HG03108 (cell line): ENCODE results near the gene TENM4.
"Not testable (repeated sequence)": the region's sequence is repeated elsewhere in the genome, so short reads cannot be mapped to it uniquely, and the experiment has no call there.

Experiments
- ATAC-seq: cut with Tn5 transposase; IDR thresholded peaks from one replicate; pipeline ENCODE4 v1.9.1; 2021; ENCODE audit warnings: moderate library complexity; ENCODE audit not compliant: unreplicated experiment

TENM4 gene

GRCh38 chr11:78925387-78925786, 515.4 kb downstream of the TENM4 start:
- no peak for ATAC-seq

- ATAC-seq: no peak
Measured at GRCh38 chr11:78922859-78923625, 517.8 kb downstream of the TENM4 start.

GRCh38 chr11:78921509-78921908, 519.3 kb downstream of the TENM4 start:
- no peak for ATAC-seq

GRCh38 chr11:78920329-78920728, 520.5 kb downstream of the TENM4 start:
- no peak for ATAC-seq

GRCh38 chr11:78916759-78917158, 524.1 kb downstream of the TENM4 start:
- no peak for ATAC-seq

GRCh38 chr11:78914503-78914902, 526.3 kb downstream of the TENM4 start:
- no peak for ATAC-seq

GRCh38 chr11:78912778-78913177, 528.1 kb downstream of the TENM4 start:
- ATAC-seq: no peak

- ATAC-seq: no peak
Measured at GRCh38 chr11:78910322-78910721, 530.5 kb downstream of the TENM4 start.

GRCh38 chr11:78909386-78909785, 531.4 kb downstream of the TENM4 start:
- no peak for ATAC-seq

- no peak for ATAC-seq
Measured at GRCh38 chr11:78907636-78908035, 533.2 kb downstream of the TENM4 start.

GRCh38 chr11:78906566-78906965, 534.3 kb downstream of the TENM4 start:
- no peak for ATAC-seq

GRCh38 chr11:78905756-78906155, 535.1 kb downstream of the TENM4 start:
- ATAC-seq: no peak

- ATAC-seq: no peak
Measured at GRCh38 chr11:78902771-78903507, 537.9 kb downstream of the TENM4 start.

GRCh38 chr11:78901831-78902230, 539.0 kb downstream of the TENM4 start:
- no peak for ATAC-seq

GRCh38 chr11:78898266-78898775, 542.5 kb downstream of the TENM4 start:
- no peak for ATAC-seq

GRCh38 chr11:78893996-78894395, 546.8 kb downstream of the TENM4 start:
- no peak for ATAC-seq

GRCh38 chr11:78889698-78890097, 551.1 kb downstream of the TENM4 start:
- no peak for ATAC-seq

GRCh38 chr11:78886616-78887015, 554.2 kb downstream of the TENM4 start:
- no peak for ATAC-seq

GRCh38 chr11:78884761-78885160, 556.1 kb downstream of the TENM4 start:
- no peak for ATAC-seq

GRCh38 chr11:78883506-78883905, 557.3 kb downstream of the TENM4 start:
- no peak for ATAC-seq

- ATAC-seq: not testable (repeated sequence)
Measured at GRCh38 chr11:78879094-78879980, 561.5 kb downstream of the TENM4 start.
